ENCODE measurements around the gene F8A3. TPM values are rescaled to one million over a fixed set of nuclear protein-coding genes. Genes with fewer than 3 reads are reported as not detected.

The F8A3 gene
- total and polyA plus RNA-seq, 2 experiments from 2014 or later: 2.2 to 7.0 TPM

Small RNA genes lying within 50 kb of the gene (microRNA-seq; reads per million reads assigned to microRNA genes)
- not detected for gene MIR1184-3

Small RNA genes lying within 50 kb of the gene (small RNA-seq; reads per million reads assigned to genes)
- gene MIR1184-3: not detected

Other genes starting within 250 kb of the F8A3 start
- gene VBP1, start 242.2 kb downstream of the F8A3 start, total RNA-seq: 56.6 and 62.8 TPM in 2 replicates
- 43.9 and 44.7 TPM in 2 replicates for gene VBP1, start 242.2 kb downstream of the F8A3 start, polyA plus RNA-seq
- gene RAB39B, start 194.1 kb downstream of the F8A3 start, total RNA-seq: 1.00 and 1.2 TPM in 2 replicates
- gene RAB39B, start 194.1 kb downstream of the F8A3 start, polyA plus RNA-seq: 0.07 and 0.24 TPM in 2 replicates
- gene CLIC2, start 124.0 kb downstream of the F8A3 start, total RNA-seq: 0.36 and 2.2 TPM in 2 replicates
- 0.47 and 0.71 TPM in 2 replicates for gene CLIC2, start 124.0 kb downstream of the F8A3 start, polyA plus RNA-seq
- gene F8A2, start 76.5 kb downstream of the F8A3 start, total RNA-seq: not detected in 2 replicates
- not detected in 2 replicates for gene F8A2, start 76.5 kb downstream of the F8A3 start, polyA plus RNA-seq
- gene SPRY3, start 154.0 kb upstream of the F8A3 start, total RNA-seq: 1.5 and 1.9 TPM in 2 replicates
- 0.41 and 0.65 TPM in 2 replicates for gene SPRY3, start 154.0 kb upstream of the F8A3 start, polyA plus RNA-seq
- 19.5 and 25.6 TPM in 2 replicates for gene TMLHE, start 154.3 kb upstream of the F8A3 start, total RNA-seq
- gene TMLHE, start 154.3 kb upstream of the F8A3 start, polyA plus RNA-seq: 12.3 and 15.3 TPM in 2 replicates